Natural killer cell (primary cell): ENCODE results near the gene WNK2. TPM values are rescaled to one million over a fixed set of nuclear protein-coding genes. Genes with fewer than 3 reads are reported as not detected.
A peak's percentile ranks its signal among the peaks of the same experiment; 100 is the strongest.

ENCODE experiments used
- ATAC-seq, 3 donors: fragments of 150-1000 bp in 2 of 3; fragments of 200-7000 bp in 1 of 3; cut with Tn5 transposase; 1 replicate in 1 of 3; 2 replicates in 2 of 3; pipeline ENCODE4 v1.10.0; 2021; ENCODE audit warnings: mild to moderate bottlenecking in 2 of 3, moderate library complexity in 2 of 3
- DNase-seq, 2 donors: peaks; one replicate each; pipeline versions ENCODE4 v3.0.0 to v3.0.0-alpha.2; 2013 to 2021; ENCODE audit warnings: mixed read lengths in 1 of 2
- H3K27ac ChIP-seq: one replicate; pipeline ENCODE4 v1.5.1; 2013; ENCODE audit warnings: mild to moderate bottlenecking, low read length
- H3K27me3 ChIP-seq: one replicate; pipeline ENCODE4 v1.6.1; 2013; ENCODE audit warnings: low read length; ENCODE audit not compliant: control insufficient read depth, insufficient read depth
- H3K36me3 ChIP-seq: one replicate; pipeline ENCODE4 v1.6.1; 2013; ENCODE audit warnings: low read length; ENCODE audit not compliant: control insufficient read depth, insufficient read depth
- H3K4me1 ChIP-seq: one replicate; pipeline ENCODE4 v1.6.1; 2013; ENCODE audit warnings: low read length; ENCODE audit not compliant: control insufficient read depth, insufficient read depth
- H3K4me3 ChIP-seq: one replicate; pipeline ENCODE4 v1.5.1; 2013; ENCODE audit warnings: low read length
- H3K9me3 ChIP-seq: one replicate; pipeline ENCODE4 v1.6.1; 2013; ENCODE audit warnings: low read length; ENCODE audit not compliant: control insufficient read depth, insufficient read depth
- H3K27ac Mint-ChIP-seq, 2 donors: one replicate each; pipeline ENCODE4 v1.8.0; 2022; ENCODE audit warnings: mild to moderate bottlenecking in 2 of 2, mixed read lengths in 2 of 2, moderate library complexity in 1 of 2
- H3K27me3 Mint-ChIP-seq, 2 donors: one replicate each; pipeline ENCODE4 v1.8.0; 2022; ENCODE audit warnings: low read depth in 2 of 2, mixed read lengths in 2 of 2
- H3K36me3 Mint-ChIP-seq: one replicate; pipeline ENCODE4 v1.8.0; 2022; ENCODE audit warnings: mixed read lengths
- H3K4me1 Mint-ChIP-seq, 2 donors: one replicate each; pipeline ENCODE4 v1.8.0; 2022; ENCODE audit warnings: mixed read lengths in 2 of 2
- H3K4me3 Mint-ChIP-seq: one replicate; pipeline ENCODE4 v1.8.0; 2022; ENCODE audit warnings: mild to moderate bottlenecking, moderate library complexity, mixed read lengths
- H3K9me3 Mint-ChIP-seq, 2 donors: one replicate each; pipeline ENCODE4 v1.8.0; 2022; ENCODE audit warnings: mixed read lengths in 2 of 2
- WGBS: methylation state at CpG from one replicate; pipeline ENCODE4 v1.1.7; 2013; ENCODE audit warnings: missing lambda C conversion rate; ENCODE audit not compliant: insufficient coverage; 5-methylcytosine and 5-hydroxymethylcytosine counted together
- intact Hi-C: fragments of 100-400 bp; cut with micrococcal nuclease; formaldehyde crosslinking; loops from one replicate; pipeline ENCODE4 v1.14.2; 2022
- total RNA-seq, 4 donors: library from RNA; stranded (reverse); fragments of 120-200 nt in 1 of 4; gene quantifications; one replicate each; pipeline versions ENCODE4 v1.2.3 to v1.2.4, GENCODE V29; 2013 to 2022
- TF ChIP-seq, protein P1 (sequence below): fragments of 200-600 bp; IDR thresholded peaks from one replicate; pipeline ENCODE4 v1.8.0; 2022; ENCODE audit warnings: antibody characterized with exemption

WNK2 gene
- total RNA-seq, 3 donors from 2014 or later (not counting 1 experiment from before 2014, with no cell fraction given) = 0.25 TPM; not detected in 2

DNA sequence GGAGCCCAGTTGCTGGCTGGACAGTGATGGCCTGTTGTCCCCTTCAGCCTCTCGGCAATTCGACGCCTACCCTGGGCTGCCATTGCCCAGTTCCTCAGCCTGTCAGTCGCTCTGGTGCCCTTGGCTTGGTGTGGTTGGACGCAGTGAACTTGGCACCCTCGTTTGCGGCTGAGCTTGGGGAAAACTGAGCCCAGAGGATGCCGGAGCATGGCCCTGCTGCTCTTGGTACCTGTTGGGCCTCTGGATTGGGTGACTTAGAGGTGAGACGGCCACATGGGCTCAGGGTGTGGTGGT is 16.5 kb downstream of the WNK2 start:
- no peak overlapping the region for H3K4me3 Mint-ChIP-seq
- DNase-seq = no peak
- Histone ChIP-seq H3K27me3 (peaks cover 4% of the 10 kb centered on the region), H3K4me1 (peaks cover 15% of the 10 kb centered on the region), H3K4me3 (no peak overlapping the region), H3K36me3 (no peaks in the 10 kb centered on the region), H3K9me3 (no peaks in the 10 kb centered on the region), H3K27ac (no peak overlapping the region)
- no peak for ATAC-seq
- H3K27me3 Mint-ChIP-seq = peaks cover 9 to 12% of the 10 kb centered on the region in 2 donors
- no peak overlapping the region for H3K27ac Mint-ChIP-seq
- H3K36me3 Mint-ChIP-seq = no peaks in the 10 kb centered on the region
- H3K4me1 Mint-ChIP-seq = peaks cover 7 to 29% of the 10 kb centered on the region in 2 donors
- 86% methylated on average over 9 of the region's 9 CpGs for WGBS
- intact Hi-C loops = no loop called here
- TF ChIP-seq, protein P1, sequence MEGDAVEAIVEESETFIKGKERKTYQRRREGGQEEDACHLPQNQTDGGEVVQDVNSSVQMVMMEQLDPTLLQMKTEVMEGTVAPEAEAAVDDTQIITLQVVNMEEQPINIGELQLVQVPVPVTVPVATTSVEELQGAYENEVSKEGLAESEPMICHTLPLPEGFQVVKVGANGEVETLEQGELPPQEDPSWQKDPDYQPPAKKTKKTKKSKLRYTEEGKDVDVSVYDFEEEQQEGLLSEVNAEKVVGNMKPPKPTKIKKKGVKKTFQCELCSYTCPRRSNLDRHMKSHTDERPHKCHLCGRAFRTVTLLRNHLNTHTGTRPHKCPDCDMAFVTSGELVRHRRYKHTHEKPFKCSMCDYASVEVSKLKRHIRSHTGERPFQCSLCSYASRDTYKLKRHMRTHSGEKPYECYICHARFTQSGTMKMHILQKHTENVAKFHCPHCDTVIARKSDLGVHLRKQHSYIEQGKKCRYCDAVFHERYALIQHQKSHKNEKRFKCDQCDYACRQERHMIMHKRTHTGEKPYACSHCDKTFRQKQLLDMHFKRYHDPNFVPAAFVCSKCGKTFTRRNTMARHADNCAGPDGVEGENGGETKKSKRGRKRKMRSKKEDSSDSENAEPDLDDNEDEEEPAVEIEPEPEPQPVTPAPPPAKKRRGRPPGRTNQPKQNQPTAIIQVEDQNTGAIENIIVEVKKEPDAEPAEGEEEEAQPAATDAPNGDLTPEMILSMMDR = no peak
- H3K9me3 Mint-ChIP-seq = no peaks in the 10 kb centered on the region

DNA sequence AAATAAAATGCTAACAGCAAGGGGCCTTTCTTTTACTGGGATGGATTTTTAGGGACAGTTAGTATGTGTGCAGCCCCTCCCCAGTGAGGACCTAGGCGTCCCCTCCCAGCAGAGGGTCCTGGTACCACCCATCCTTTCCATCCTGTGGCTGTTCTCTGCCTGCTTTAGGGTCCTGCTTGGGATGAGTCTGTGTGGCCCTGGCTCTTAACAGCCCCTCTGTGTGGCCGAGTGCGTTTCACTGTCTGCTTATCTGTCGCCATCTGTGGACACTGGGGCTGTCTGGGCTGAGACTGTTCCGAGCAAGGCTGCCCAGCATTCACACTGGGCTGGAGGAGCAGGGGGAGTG is 17.0 kb downstream of the WNK2 start:
- Histone ChIP-seq H3K4me3 (no peak overlapping the region), H3K27ac (no peak overlapping the region), H3K27me3 (peaks cover 4% of the 10 kb centered on the region), H3K9me3 (no peaks in the 10 kb centered on the region), H3K4me1 (peaks cover 18% of the 10 kb centered on the region), H3K36me3 (no peaks in the 10 kb centered on the region)
- ATAC-seq (no peak), DNase-seq (no peak)
- TF ChIP-seq, protein P1 = no peak
- Mint-ChIP-seq H3K9me3 (no peaks in the 10 kb centered on the region), H3K4me3 (no peak overlapping the region), H3K27ac (no peak overlapping the region), H3K27me3 (peaks cover 9 to 12% of the 10 kb centered on the region in 2 donors), H3K36me3 (no peaks in the 10 kb centered on the region), H3K4me1 (peaks cover 7 to 29% of the 10 kb centered on the region in 2 donors)
- intact Hi-C loops = no loop called here
- WGBS = 55% methylated on average over 5 of the region's 5 CpGs

DNA sequence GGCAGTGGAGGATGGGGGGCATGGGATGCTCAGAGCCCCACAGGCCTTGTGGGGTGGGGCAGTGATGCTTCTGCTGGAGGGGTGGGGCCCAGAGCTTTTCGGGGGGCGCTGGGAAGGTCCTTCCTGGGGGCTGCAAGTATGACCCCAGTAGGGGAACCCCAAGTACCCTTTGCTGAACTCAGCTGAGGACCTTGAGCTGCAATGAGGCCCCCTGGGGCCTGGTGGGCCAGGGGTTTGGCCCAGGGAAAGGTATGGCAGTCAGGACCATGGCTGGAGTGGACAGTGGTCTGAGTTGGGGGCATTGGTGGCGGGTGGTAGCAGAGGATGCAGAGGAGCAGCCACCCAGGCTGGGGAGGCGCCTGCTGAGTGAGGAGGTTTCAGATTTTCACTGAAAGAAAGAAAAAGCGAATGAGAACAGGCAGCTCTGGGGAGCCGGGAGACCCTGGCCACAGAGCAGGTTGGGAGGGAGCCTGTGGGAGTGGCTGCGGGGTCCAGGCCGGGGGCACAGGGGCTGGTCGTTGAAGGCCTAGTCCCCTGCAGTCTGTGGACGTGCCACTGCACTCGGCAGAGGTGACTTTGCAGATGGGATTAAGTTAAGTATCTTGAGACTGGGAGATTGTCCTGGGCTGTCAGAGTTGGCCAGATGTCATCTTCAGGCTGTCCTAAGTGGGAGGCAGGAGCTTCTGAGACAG is 19.2 kb downstream of the WNK2 start:
- 92% methylated on average over 11 of the region's 11 CpGs for WGBS
- Mint-ChIP-seq H3K36me3 (no peaks in the 10 kb centered on the region), H3K27me3 (peaks cover 0 to 9% of the 10 kb centered on the region in 2 donors), H3K9me3 (no peaks in the 10 kb centered on the region), H3K4me3 (no peak overlapping the region), H3K27ac (peak overlapping the region in 1 of 2 donors; percentile 46), H3K4me1 (peaks cover 7 to 28% of the 10 kb centered on the region in 2 donors)
- Histone ChIP-seq H3K4me1 (peaks cover 18% of the 10 kb centered on the region), H3K9me3 (no peaks in the 10 kb centered on the region), H3K4me3 (no peak overlapping the region), H3K27me3 (peaks cover 4% of the 10 kb centered on the region), H3K27ac (no peak overlapping the region), H3K36me3 (no peaks in the 10 kb centered on the region)
- intact Hi-C loops = no loop called here
- TF ChIP-seq, protein P1 = no peak
- DNase-seq = no peak
- ATAC-seq = no peak
